Measurements from ENCODE around the gene EXOC3L4. TPM values are rescaled to one million over a fixed set of nuclear protein-coding genes. Genes with fewer than 3 reads are reported as not detected.
A peak's percentile ranks its signal among the peaks of the same experiment; 100 is the strongest.
"Not testable (repeated sequence)": the region's sequence is repeated elsewhere in the genome, so short reads cannot be mapped to it uniquely, and the experiment has no call there.

EXOC3L4 gene
- total RNA-seq, 1 donor from 2014 or later: 4.2 TPM

DNA sequence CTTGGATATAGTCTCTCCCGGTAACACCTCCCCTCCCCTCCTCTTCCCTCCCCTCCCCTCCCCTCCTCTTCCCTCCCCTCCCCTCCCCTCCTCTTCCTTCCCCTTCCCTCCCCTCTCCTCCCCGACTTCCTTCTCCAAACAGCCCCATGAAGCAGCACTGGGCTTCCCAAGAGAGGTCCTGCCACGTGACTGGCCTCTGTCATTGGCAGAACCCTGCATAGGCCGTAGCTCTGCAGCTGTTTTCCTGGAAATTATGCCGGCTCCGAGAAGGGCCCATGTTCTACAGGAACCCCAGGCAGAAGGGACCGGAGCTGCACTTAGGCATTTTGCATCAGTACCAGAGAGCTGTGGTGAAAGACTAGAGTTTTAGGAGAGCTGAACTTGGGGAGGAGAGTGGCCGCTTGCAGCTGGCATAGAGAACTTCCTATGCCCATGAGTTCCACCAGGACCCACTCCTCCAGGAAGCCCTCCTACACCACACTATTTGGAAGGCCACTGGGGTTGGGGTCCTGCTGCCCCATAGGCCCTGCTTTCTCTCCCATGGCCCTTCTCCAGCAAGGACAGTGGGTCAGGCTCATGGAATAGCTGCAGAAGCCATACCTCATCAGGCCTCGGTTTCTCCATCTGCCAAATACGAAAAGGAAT is 23.6 kb downstream of the EXOC3L4 start:
- H3K4me1 ChIP-seq: peaks cover 67% of the 10 kb centered on the region

DNA sequence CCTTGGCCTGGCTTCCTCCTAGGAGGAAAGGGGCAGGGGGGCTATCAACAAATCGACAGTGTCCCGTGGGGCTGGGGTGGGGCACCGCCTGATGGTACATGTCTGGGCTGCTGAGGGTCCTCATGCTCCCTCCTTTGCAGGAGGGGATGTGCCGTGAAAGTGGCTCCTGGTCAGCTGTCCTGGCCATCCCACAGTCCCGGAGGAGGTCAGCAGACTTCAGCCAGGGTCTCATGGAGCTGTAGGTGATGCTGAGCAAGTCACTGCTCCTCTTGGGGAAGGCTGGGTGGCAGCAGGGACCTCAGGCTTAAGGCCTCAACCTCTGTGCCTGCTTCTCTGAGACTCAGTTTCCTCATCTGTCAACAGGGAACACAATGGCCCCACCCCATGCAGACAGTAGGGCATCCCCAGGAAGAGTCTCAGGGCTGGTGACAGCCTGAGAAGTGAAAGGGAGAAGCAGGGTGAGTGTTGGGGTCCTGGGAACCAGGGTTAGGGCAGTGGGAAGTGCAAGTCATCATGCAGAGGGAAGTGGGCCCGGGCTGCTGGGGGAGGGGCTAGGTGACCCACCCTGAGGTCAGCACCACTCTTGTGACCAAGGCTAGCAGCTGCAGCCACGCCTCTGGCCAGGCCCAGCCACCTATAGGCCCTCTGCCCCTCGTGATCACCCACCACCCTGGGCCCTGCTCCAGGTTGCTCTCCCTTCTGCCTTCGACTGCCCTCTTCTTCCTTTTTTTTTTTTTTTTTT is 24.3 kb downstream of the EXOC3L4 start:
- no peak overlapping the region for H3K4me3 ChIP-seq
- H3K27me3 ChIP-seq: no peaks in the 10 kb centered on the region
- ATAC-seq (peak; percentile 77), DNase-seq (peak; percentile 93)
- peak overlapping the region; percentile 94 for H3K27ac ChIP-seq
- H3K9me3 ChIP-seq: no peaks in the 10 kb centered on the region
- intact Hi-C loops (cut with DNase I): no loop called here
- TF ChIP-seq, protein P1, sequence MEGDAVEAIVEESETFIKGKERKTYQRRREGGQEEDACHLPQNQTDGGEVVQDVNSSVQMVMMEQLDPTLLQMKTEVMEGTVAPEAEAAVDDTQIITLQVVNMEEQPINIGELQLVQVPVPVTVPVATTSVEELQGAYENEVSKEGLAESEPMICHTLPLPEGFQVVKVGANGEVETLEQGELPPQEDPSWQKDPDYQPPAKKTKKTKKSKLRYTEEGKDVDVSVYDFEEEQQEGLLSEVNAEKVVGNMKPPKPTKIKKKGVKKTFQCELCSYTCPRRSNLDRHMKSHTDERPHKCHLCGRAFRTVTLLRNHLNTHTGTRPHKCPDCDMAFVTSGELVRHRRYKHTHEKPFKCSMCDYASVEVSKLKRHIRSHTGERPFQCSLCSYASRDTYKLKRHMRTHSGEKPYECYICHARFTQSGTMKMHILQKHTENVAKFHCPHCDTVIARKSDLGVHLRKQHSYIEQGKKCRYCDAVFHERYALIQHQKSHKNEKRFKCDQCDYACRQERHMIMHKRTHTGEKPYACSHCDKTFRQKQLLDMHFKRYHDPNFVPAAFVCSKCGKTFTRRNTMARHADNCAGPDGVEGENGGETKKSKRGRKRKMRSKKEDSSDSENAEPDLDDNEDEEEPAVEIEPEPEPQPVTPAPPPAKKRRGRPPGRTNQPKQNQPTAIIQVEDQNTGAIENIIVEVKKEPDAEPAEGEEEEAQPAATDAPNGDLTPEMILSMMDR (IDR thresholded peaks at IDR 0.05): no peak
- no peaks in the 10 kb centered on the region for H3K36me3 ChIP-seq
- peaks cover 67% of the 10 kb centered on the region for H3K4me1 ChIP-seq

More for the DNA sequence above, 23.6 kb downstream of the EXOC3L4 start:
- TF ChIP-seq, protein P1 (IDR thresholded peaks at IDR 0.05): no peak
- peak; percentile 31 for ATAC-seq
- intact Hi-C loops (cut with DNase I): no loop called here
- no peak for DNase-seq
- peak overlapping the region; percentile 94 for H3K27ac ChIP-seq
- H3K4me3 ChIP-seq: no peak overlapping the region
- no peaks in the 10 kb centered on the region for H3K27me3 ChIP-seq
- no peaks in the 10 kb centered on the region for H3K36me3 ChIP-seq
- no peaks in the 10 kb centered on the region for H3K9me3 ChIP-seq

DNA sequence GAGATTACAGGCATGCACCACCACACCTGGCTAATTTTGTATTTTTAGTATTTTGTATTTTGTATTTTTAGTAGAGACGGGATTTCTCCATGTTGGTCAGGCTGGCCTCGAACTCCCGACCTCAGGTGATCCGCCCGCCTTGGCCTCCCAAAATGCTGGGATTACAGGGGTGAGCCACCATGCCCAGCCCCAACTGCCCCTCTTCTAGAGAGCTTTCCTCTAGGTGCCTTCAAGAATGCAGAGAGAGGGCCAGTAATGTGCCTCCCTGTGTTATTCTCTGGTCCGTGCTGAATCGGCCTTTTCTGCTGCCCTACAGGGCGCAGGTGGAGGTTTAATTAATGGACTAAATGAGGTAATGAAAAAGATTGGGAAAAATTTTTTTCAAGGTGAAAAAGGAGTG is 25.0 kb downstream of the EXOC3L4 start:
- Histone ChIP-seq H3K27ac (peak overlapping the region; percentile 94), H3K4me1 (peaks cover 71% of the 10 kb centered on the region)
- ATAC-seq; H3K27me3 ChIP-seq; H3K9me3 ChIP-seq; DNase-seq; H3K36me3 ChIP-seq; intact Hi-C loops (cut with DNase I); H3K4me3 ChIP-seq: not testable (repeated sequence)

DNA sequence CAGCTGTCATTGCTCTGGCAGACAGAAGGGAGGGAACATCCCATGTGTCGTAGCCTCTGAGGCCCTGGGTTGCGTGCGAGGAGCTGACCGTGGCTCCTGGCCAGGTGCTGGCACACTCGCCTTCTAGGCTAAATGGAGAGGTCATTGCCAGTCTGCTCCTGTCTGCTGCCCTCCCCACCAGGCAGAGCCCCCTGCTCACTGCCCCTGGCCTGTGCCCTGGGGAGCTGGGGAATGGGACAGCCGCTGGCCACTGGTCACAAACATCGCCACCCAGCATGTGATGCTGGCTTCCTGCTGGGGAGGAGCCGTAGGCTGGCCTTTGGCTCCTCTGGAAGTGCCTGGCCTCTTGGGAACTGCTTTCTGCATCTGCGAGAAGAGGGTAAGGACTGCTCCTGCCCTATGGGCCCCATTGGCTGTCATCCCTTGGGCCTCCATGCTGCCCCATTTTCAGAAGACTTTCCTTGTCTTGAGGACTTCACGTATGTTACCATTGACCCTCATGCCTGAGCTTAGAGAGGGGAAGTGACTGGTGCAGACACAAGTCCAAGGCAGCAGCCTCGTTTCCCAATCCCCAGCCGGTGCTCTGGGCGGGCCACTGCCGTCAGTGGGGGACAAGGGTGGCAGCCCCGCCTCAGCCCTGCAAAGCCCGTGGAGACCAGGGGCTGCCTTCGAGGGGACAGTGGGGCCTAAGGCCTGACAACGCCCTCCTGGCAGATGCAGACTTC is 26.8 kb downstream of the EXOC3L4 start:
- TF ChIP-seq, protein P1 (IDR thresholded peaks at IDR 0.05): no peak
- no peaks in the 10 kb centered on the region for H3K9me3 ChIP-seq
- peak overlapping the region; percentile 66 for H3K4me3 ChIP-seq
- DNase-seq: peak; percentile 85
- peaks cover 80% of the 10 kb centered on the region for H3K4me1 ChIP-seq
- peak overlapping the region; percentile 94 for H3K27ac ChIP-seq
- intact Hi-C loops (cut with DNase I): no loop called here
- H3K27me3 ChIP-seq: no peaks in the 10 kb centered on the region
- ATAC-seq: peak; percentile 49
- H3K36me3 ChIP-seq: no peaks in the 10 kb centered on the region

DNA sequence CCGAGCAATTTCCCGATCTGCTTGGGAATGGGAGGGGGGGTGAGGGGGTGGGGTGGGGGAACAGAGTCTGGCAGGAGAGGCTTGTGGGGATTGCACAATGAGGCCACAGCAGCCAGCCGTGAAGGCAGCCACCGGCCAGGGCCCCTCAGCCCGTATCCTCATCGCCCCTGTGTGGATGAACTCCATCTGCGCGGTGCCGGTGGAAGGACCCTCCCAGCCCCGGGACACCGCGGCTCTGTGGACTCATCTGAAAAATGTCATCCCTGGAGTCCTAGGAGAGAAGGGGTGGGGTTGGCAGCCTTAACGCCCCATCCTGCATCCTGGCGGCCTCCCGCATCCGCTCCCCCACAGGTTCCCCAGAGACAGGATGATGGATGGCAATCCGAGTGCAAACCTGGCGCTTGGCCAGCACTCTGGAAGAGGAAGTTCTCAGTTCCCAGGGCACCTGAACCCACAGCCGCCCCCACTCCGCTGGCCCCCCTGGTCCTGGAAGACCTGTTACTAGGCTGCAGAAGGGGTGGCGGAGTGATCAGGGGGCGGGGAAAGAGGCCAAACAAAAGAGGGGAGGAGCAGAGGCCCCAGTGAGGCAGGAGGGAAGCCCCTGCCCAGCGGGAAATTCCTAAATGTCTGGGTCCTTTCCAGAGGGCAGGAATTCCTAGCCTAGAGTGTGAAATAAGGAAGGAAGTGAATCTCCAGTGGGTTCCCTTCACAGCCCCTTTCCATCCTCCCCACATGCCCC is 27.5 kb downstream of the EXOC3L4 start:
- ATAC-seq (peak; percentile 3), DNase-seq (peak; percentile 89)
- intact Hi-C loops (cut with DNase I): no loop called here
- Histone ChIP-seq H3K9me3 (no peaks in the 10 kb centered on the region), H3K4me3 (peak overlapping the region; percentile 66), H3K27ac (peak overlapping the region; percentile 94), H3K27me3 (no peaks in the 10 kb centered on the region), H3K36me3 (no peaks in the 10 kb centered on the region), H3K4me1 (peaks cover 85% of the 10 kb centered on the region)
- TF ChIP-seq, protein P1 (IDR thresholded peaks at IDR 0.05): no peak
